HG02588 (cell line): ENCODE data around the gene TNFAIP8.
A peak's percentile ranks its signal among the peaks of the same experiment; 100 is the strongest.

ENCODE experiments used
- ATAC-seq: cut with Tn5 transposase; IDR thresholded peaks from one replicate; pipeline ENCODE4 v1.9.1; 2021; ENCODE audit warnings: mild to moderate bottlenecking, moderate library complexity; ENCODE audit not compliant: unreplicated experiment

Gene TNFAIP8

GRCh38 chr5:119355685-119356611 lies at the start of gene TNFAIP8:
Gene TNFAIP8 (plus strand): TSS chr5:119356019. CDS start chr5:119356091, 72 bp downstream.
- ATAC-seq: peak; percentile 47

GRCh38 chr5:119307170-119307569 lies 48.6 kb upstream of the TNFAIP8 start:
- no peak for ATAC-seq

DNA sequence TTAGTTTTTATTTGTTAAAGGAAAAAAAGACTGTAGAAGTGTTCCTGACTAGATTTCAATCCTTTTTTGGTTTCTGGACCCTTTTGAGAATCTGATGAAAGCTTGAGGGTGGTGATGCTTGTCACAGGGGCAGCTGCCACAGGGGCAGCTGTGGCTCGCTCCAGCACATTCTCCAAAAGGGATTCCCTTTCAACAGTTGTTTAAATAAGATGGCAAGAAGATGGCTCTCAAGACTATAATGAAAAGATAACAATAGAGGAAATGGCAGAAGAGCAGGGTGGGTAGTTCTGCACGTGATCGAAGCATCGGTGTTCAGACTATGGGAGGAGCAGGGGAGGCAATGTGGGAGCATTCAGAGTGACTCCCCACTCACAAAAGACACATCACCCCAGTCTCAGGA lies 46.5 kb upstream of the TNFAIP8 start:
- ATAC-seq: no peak

DNA sequence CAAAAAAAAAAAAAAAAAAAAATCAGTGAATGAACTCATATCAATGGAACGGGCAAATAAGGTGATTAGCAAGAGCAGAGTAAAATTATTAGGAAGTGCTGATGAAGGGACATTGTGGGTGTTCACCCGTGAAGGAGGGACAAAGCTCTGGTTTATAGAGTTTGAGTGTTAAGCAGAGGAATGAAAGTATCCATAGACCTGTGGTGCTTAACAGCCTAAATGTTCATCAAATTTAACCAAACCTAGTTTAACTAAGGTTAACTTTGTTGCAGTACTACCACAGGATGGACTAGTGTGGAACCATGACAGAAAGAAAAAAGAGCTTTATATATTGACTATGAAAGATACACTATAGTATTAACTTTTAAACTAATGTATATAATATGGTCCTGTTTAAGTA lies 44.1 kb upstream of the TNFAIP8 start:
- ATAC-seq: no peak

DNA sequence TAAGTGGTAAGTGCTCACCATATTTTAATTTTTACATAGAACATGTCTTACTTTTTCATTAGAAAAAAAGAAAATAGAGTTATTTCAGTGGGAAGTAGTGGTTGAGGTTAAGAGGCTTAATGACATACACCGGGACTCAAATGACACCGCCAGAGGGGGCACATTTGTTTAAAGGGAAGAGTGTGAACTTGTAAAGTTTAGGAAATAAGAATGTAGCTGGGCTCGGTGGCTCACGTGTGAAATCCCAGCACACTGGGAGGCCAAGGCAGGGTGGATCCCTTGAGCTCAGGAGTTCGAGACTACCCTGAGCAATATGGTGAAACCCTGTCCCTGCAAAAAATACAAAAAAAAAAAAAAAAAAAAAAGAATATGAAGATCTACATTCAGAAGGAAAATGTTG lies 43.4 kb upstream of the TNFAIP8 start:
- no peak for ATAC-seq

- ATAC-seq: no peak
Measured at GRCh38 chr5:119313197-119313596, 42.6 kb upstream of the TNFAIP8 start.

DNA sequence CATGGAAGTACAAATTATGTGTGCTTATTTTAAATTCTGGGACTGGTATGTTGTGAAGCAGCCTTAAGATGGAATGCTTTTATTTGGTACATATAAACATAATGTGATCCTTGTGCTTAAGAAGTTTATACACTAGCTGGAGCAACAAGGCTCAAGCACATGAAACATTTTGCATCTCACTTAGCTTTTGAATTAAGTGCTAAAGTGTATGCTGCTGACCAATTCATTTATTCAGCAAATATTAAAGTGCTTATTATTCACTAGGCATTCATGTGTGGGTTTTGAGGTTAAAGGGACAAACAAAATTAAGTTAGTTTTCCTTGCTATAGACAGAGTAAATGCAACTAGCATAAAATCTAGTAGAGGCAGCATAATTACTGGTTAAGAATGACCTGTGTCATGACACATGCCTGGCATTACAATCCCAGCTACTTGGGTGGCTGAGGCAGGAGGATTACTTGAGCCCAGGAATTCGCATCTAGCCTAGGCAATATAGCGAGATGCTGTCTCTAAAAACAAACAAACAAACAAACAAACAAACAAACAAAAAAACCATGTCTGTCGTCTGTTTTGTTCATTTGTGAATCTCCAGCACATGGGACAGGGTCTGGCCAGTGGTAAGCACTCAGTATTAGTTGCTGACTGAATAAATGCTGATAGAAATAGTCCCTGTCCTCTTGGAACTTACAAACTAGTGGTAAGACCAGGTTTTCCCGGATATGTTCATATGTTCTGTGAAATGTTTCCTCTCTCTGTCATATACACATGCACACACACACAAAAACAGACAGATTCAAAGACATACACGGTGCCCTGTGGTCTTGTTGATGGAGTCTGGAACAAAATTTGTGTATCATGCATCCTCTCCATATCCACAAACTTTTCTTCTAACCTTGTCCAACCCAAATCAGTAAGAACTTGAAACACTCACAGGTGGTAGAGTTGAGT lies 41.9 kb upstream of the TNFAIP8 start:
- no peak for ATAC-seq

DNA sequence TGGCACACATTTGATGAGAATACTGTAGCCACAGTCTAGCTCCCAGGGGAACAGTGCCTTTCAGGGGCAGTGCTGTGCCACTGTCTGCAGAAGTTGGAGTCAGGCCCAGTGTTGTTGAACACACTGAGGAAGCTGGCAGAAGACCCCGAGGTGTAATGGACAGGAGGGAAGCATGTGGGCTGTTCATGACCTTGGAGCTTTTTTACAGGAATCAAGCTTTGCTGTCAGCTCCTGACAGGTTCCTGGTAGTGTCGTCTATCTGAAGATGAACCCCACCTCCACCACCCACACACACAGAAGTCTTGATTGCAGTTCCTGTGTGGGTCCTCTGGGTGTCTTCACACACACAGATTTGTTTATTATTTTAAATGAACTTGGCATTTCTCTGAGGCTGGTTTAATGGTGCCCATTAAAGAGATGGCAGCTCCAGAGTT lies 40.3 kb upstream of the TNFAIP8 start:
- ATAC-seq: peak; percentile 74

DNA sequence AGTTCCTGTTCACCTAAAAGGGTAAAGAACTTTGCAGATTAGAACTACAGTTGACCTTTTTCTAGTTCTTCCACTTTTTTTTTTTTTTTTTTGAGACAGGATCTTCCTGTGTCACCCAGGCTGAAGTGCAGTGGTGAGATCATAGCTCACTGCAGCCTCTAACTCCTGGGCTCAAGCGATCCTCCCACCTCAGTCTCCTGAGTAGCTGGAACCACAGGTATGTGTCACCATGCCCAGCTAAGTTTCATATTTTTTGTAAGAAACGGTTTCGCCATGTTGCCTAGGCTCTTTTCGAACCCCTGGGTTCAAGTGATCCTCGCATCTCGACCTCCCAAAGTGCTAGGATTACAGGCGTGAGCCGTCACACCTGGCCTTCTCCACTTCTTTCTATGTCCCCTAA lies 39.7 kb upstream of the TNFAIP8 start:
- no peak for ATAC-seq

GRCh38 chr5:119316906-119317305 lies 38.9 kb upstream of the TNFAIP8 start:
- no peak for ATAC-seq

DNA sequence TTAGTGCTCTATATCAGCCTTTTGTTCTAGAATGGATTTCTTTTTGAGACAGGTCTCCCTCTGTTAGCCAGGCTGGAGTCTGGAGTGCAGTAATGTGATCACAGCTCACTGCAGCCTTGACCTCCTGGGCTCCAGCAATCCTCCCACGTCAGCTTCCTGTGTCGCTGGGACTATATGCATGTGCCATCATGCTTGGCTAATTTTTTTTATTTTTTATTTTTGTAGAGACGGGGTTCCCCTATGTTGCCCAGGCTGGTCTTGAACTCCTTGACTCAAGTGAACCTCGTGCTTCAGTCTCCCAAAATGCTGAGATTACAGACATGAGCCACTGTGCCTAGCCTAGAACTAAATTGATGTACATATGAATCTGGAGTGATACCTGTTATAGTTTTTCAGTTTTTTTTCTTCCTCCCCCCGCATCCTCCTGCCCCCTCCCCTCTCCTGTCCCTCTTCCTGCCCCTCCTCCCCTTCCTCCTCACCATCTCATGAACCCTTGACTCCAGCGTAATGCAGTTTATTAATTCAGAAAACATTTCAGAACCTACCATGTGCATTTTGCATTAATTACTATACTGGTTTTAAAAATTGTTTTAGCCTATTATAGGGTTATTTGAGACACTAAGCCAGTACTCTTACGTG lies 37.4 kb upstream of the TNFAIP8 start:
- peak; percentile 34 for ATAC-seq

- ATAC-seq: no peak
Measured at GRCh38 chr5:119319401-119319800, 36.4 kb upstream of the TNFAIP8 start.

GRCh38 chr5:119319890-119320289 lies 35.9 kb upstream of the TNFAIP8 start:
- no peak for ATAC-seq

DNA sequence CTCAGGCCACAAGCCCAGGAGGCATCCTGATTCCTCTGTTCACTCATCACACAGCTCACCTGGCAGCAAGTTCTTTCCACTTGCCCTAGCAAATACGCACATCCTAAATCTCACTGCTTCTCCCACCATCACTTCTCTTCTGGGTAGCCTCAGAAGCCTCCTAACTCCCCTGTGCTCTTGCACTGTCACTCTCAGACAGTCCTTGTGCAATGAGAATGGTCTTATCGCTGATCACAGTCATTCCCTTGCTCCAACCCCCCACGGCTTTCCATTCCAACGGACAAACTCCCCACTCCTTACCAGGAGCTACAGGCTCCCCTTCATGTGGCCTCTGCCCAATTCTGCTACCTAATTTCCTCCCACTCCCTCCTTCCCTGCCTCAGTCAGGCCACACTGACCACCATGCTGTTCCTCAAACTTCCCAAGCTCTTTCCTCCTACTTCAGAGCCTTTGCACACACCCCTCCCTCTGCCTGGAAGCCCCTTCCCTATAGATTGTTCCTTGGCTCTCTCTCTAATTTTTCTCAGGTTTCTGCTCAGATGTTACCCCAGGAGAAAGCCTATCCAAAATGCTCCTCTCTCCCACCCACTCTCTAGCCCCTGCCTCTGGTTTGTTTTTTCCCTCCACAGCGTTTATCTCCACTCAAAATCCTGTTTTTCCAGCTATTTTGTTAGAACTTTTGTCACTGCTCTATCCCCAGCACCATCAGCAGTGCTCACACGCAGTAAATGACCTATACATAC lies 34.1 kb upstream of the TNFAIP8 start:
- ATAC-seq: no peak

DNA sequence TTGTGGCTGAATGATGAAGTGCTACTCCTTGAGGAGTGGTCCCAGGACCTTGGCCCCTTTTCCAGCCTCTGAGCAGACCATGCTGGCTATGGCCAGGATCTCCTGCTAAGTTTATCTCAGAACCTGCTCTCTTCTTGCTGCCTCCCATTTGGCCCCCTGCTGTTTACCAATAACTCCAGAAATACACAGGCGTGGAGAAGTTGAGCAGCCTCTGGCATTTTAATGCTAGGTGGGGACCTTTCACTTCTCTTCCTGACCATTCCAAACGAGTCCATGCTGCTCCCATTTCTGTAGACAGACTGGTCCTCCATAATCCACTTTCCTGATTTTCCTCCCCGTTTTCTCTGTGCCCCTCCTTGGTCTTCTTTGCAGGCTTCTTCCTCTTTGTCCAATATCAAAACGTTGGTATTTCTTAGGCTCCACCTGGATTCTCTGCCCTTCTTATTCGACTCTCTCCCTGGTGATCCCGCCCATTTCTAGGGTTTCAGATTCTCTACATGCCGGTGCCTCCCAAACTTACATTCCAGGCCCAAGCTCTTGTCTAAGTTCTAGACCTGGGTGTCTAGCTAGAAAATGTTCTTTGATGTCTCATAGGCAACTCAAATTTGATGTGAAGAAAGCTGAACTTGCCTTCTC lies 33.4 kb upstream of the TNFAIP8 start:
- ATAC-seq: no peak

DNA sequence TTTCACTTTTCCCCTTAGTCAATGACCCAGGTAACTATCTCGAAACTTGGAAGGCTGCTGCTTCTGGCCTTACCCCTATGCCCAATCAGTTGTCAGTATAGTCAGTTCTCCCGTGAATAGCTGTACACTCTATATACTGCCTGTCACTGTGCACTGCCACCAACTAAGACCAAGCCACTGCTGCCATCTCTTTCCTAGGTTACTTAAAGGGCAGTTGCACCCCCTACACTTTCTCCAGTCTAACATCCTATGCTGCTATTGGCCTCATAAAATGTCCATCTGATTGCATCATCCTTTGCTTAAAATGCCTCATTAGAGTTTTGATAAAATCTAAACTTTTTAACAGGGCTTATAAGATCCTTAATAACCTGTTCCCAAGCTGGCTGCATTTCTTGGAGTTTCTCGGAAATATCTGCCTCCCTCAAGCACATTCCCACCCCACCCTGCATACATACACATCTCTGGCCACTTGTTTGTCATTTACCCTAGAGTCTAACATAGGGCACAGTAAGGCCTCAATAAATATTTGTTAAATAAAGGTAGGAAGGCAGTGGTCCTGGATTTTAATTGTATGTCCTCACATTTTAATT lies 32.8 kb upstream of the TNFAIP8 start:
- no peak for ATAC-seq

DNA sequence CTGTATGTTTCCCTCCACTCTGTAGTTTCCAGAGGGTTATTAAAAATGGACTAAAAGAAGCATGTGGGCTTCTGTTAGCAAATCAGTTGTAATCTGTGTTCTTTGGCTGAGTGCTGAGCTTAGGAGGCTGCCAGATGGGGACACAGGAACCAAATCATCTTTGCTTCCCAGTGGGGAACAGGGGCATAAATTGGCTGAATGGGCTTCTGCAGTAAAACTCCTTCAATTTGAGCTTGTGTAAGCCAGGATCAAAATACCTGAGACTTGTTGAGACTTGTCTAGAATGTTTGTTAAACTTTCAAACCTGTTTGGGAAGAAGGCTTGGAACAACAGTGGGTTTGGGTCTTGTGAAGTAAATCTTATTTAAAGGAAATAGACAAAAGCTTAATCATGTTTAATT lies 32.2 kb upstream of the TNFAIP8 start:
- no peak for ATAC-seq

DNA sequence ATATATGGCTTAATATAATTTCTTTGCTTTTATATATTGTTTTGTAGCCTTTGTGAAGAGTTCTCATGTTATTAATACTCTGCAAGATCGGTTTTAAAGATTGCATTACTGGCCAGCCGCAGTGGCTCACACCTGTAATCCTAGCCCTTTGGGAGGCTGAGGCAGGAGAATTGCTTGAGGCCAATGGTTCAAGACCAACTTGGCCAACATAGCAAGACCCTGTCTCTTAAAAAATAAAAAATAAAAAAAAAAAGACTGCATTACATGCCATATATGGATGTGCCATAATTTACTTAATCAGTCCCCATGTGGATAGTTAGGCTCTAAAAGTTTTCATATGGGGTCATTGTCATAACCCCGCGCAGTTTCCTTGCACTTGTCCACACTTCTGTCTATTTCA lies 31.0 kb upstream of the TNFAIP8 start:
- ATAC-seq: no peak

DNA sequence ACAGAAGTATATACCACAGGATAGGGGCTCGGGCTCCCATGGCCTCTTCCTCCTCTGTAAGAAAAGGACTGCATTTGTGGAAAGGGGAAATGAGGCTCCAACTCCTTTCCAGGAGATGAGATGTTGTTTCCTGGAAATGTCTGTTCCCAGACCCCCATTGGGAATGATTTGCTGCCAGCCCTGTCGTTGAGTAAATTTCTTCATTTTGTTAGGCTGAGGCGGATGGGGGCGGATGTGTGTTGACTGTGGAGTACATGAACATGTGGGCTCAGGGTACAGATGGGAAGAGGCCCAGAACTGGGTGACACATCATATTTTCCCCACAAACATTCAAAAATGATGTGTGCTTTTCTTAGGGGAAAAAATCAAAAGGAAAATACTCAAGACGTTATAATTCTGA lies 28.8 kb upstream of the TNFAIP8 start:
- ATAC-seq: no peak
